NCI-H774 (cell line): ENCODE results near the gene DENND11.

Experiments used
- DNase-seq: peaks from one replicate; lab custom pipeline; 2025; lab: John Stamatoyannopoulos, UW

DENND11 gene

DNA sequence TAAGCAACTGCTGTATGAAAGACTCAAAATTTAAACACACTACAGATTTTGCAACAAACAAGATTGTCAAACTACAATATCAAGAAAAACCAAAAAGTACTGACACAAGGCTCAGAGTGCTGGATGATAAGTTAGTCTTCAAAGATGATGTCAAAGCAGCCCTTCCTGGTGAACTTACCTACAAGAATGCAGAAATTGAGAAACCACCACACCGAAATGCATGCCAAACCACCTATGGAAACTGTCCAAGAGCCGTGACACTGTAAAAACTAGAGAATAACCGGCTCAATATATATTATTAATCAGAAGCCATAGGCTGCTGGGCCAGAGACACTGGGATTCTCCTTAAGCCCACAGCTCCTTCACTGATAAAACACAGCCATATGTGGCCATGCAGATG is 25.3 kb downstream of the DENND11 start:
- DNase-seq: no peak

DNA sequence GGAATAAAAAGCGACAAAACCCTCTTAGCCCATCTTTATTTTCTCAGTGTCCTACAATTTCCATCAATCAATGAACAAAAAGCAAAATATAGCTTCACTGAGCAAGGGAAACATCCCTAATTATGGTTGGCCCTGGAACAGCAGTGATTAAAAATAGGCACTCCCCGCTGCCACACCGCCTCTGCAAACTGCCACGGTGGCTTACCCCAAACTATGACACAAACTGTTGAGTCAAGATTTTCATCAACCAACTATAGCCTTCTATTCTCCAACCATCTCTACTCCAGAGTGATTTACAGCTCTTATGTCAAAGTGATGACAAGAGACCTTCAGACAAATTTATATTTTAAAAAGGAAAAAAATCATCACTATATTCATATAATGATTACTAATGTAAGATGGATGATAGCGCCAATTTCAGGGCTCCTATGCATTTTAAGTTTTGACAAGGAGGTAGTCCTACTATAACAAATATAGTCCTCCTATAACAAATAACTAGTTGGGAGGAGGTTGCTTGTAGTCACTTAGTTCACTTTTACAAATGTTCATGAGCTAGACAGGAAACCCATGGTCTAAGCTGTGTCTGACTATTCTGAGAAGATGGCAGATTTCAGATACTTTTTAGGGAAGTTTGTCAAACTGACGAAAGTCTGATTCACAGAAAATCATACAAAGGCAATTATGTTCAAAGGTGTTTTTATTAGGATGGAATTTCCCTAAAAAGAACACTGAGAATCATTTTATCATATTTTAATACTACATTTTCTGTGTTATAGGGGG is 26.3 kb downstream of the DENND11 start:
- no peak for DNase-seq

DNA sequence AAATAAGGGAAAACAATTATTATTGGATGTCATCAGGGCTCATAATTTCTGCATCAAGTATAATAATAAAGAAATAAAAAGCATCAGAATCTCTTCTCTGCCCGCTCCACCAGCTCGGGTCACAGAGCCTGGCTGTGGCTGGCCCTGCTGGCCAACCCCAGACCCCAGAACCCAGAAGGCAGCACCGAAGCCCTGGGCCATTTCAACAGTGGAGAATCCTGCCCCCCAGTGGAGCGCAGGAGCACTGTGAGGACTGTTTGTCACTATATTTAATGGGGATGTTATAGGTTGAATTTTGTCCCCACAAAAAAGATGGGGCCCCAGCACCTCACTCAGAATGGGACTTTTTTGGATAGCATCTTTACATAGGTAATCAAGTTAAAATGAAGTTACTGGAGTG is 27.3 kb downstream of the DENND11 start:
- no peak for DNase-seq

DNA sequence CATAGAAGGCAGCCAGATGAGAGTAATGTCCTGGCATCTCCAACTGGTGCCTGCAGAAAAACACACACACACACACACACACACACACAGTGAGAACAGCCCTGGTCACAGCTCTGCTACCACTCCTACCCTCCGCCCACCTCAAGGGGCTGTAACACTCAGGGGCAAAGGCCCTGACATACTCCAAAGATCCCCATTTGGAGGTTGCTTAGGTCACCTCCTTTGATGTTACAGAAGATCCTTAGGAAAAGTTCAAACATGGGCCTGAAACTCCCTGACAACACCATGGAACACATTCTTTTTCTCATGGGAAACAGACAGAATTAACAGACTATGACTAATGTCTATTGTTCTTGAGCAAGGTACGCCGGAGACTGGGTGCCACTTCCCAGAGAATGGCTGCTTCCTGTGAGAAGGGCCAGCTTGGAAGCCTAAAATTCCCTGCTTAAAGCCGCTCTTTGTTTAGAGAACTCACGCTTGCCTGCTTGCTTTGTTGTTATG is 27.7 kb downstream of the DENND11 start:
- DNase-seq: no peak

DNA sequence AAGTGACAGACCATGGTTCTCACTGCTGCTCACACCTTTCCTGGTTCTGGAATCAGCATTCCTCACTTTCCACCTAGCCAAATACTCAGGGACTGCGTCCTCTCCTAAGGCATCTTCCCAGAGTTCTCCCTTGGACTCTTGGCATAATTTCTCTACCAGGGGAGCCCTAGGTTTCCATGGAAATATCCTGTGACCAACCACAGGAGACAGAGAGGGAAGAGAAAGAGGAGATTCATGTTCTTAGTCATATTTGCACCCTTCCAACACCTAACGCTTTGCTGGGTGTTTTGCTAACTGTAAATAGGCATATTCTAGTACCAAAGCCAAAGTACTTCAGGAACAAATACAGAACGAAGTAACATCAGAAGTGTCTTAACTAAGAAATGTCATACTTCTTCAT is 28.6 kb downstream of the DENND11 start:
- no peak for DNase-seq

DNA sequence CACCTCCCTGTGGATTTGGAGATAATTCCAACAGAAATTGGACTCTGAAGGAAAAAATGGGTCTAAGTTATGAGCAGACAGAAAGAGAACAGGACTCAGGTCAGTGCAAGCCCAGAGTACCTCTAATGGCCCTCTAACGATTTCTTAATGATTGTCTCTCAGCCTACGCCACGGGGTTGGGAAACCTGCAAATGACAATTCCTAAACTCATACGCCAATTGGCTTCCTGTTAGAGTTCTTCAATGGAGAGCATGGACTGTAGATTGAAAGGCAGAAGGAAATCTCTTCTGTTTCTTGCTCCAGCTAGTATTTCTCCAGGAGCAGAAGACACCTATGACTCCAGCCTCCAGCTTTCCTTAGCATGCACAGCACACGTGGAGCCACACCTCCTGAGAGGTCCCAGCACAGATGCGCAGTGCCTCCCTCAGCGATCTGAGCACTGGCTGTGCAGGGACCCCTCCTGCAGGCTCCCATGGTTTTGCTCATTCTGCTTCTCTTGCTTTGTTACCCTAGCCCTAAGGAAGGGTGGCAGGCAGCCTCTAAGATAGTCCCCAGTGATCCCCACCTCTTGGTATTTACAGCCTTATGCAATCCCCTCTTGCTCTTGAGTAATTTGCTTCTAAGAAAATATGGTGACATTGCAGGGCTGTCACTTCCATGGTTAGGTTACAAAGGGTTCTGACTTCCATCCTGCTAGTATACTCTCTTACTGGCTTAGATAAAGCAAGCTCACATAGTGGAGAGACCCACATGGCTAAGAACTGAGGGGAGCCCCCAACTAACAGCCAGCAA is 30.1 kb downstream of the DENND11 start:
- no peak for DNase-seq

DNA sequence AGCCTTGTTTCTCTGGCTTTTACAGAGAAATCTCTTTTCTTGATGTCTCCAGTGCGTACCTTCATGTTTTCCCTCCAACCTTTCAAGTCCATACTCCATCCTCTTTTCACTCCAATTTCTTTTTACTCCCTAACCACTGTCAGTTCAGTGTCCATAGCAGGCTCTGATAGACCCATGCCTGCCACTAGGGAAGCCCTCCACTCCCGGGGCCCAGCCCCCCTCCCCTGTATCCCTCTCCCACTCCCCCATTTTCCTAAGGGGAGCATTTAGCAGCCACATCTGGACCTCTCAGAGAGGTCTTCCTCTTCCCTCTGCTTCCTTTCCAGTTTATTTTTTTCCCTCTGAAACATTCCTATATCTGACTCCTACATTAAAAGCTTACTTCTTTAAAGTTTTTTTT is 33.1 kb downstream of the DENND11 start:
- no peak for DNase-seq

DNA sequence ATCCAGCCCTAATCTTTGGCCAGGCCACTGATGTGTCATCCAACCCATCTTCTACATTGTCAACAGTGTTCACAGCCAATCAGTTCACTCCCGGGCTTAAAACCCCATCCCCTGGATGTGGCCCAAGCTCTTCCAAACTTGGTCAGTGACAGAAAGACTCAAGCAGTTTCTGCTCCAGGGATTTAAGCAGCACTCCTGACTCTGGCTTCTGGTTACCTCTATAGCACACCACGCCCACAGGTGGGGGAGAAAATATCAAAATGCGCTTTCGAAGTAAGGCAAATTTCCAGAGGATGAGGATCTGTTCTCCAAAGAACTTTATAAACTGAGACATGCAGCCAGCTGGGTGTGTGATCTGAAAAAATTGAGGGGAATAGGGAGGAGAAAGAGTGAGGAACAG is 35.9 kb downstream of the DENND11 start:
- no peak for DNase-seq

DNA sequence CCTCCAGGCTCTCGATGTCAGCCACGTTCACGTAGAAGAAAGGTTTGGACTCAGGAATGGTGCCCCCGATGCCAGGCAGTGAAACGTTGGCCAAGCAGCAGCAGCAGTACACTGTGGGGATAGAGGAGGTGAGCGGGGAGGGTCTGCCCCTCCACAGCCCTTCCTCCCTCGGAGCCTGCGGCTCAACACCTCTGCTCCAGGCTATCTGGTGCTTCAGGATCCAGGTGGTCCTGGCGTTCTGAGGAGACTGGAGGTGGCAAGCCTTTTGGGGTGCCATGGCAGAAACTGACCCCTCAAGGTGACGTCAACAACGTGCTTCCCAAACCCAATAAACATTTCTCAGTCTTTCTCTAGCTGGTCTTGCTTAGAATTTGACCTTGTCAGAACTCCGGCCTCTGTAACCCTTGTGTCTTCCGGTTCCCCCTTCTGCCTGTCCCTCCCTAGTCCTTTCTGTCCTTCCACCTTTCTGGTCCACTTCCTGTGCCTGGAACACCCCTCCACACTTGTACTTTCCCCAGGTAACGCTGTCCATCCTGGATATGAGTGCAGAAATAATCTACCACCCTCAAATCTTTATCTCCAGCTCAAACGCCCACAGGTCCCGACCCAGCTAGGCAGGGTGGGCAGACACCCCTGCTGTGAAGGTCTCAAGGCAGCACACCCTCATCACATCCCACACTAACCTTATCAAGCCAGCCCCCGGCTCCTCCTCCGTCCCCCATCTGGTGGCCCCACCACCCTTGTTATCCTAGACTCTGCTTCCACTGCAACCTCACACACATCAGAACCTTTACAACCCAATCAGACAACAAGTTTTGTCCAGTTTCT is 36.5 kb downstream of the DENND11 start:
- DNase-seq: no peak

DNA sequence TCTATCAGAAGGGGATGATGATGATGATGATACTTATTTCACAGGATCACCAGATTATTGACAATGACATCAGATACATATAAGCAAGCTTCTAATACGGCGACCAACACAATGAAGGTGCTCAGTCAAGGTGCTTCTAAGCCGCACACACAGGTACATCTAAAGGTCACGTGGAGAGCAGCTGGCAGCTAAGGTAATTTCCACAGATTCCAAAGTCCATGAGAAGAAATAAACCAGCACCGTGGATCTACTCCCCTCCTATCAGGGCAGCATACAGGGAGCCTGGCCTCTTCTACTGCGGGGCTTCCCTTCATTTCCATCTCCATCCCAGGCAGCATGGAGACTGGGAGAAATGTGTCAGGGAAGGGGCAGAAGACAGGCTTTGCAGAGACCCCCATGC is 37.5 kb downstream of the DENND11 start:
- no peak for DNase-seq

DNA sequence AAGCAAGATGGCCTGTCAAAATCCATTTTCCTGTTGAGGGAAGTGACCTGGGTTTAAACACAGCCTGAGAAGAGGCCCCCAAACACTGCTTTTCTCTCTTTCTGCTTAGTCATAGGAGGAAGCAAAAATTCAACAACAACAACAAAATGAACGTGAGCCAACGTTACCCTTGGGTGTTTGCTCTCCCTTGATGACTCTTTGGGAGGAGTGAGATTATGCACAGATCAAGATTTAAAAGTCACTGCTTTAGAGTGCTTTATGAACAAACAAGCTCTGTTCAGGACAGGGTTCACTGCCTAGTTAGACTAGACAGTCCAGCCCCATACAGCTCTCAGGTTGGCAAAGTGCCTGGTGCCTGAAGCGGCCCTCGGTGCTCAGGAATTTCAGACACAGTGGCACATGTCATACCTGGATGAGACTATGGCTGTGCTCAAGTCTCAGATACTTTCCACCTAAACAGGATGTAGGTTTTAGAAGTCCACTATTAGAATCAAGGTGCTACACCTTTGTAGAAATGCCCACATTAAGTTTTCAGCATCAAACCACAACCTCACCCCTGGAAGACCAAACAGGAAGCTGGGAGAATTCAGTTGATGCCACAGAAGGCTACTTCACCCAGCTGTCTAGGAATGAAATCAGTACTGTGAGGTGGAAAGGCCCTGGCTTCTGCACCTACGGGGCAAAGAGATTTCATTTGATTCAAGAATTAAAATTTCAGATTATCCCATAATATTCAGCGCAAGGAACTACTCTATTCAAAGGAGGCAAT is 38.7 kb downstream of the DENND11 start:
- no peak for DNase-seq

DNA sequence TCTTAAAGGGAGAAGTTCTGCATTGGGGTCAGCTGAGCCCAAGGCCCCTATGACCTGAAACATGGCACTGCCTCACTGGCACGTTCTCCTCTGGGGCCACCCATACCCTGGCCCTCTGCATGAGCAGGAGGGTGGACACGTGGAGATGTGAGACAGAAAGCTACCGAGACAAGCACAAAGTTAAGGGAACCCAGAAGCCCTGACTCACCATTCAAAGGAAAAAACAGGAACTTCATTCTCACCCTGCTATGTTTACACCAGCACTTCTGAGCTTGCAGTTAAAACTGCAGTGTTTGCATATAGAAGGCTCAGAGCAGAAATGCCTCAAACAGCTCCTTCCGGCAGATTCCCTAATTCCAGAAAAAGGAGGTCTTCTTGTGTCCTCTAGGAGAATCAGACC is 41.7 kb downstream of the DENND11 start:
- no peak for DNase-seq

DNA sequence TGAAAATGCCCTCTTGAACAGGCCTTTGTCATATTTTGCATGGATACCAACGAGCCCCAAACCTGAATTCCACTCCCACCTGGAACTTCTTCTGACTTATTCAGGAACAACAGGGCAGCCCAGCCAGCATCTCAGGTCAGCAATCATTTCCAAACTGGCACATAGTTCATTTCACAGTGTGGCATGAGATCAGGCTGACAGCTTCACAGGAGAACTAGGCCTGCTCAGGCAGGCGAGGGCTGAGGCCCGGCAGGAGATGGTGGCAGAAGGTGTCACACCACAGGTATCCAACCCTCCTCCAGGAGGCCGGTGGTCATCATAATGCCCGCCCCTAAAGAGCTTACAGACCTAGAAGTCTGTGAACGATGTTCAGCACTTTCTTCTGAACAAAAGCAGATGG is 42.5 kb downstream of the DENND11 start:
- DNase-seq: no peak

DNA sequence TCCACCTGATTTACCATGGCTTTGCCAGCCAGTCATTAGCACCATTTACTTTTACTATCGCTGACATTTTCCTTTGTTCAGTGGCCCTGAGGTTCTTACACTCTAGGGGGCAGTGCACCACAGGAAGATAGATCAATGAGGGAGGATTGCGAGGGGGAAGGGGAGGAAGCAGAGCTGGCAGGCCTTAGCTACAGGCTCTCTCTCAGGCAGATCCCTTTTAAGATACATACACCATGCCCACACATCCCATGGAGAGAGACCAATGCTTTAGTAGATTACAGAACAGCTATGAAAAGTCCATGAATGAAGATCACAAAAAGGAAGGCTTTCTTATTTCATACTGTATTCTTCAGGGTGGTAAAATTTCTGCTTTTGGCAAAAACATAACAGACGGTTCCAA is 47.4 kb downstream of the DENND11 start:
- peak; percentile 66 for DNase-seq

DNA sequence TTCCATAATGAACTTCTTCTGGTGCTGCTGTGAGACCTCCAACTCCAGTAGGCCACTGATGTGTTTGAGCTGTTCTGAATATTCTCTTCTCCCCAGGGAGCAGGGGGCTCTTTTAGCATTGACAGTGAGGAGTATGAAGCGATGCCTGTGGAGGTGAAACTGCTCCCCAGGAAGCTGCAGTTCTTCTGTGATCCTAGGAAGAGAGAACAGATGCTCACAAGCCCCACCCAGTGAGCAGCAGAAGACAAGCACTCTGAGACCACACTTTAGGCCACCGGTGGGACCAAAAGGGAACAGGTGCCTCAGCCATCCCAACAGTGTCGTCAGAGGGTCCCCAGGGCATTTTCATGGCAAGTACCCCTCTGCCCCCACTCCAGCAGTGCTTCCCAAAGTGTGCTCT is 49.3 kb downstream of the DENND11 start:
- no peak for DNase-seq
